Adrenal gland (tissue), 12 donors: ENCODE results near the gene ARPP21. TPM values are rescaled to one million over a fixed set of nuclear protein-coding genes. Genes with fewer than 3 reads are reported as not detected.

ENCODE experiments used
- DNase-seq, 7 donors: peaks; one replicate each; pipeline ENCODE4 v3.0.0-alpha.2; 2019 to 2020
- H3K27ac ChIP-seq, 5 donors: fragments of 200-600 bp; sonication (generic) in 4 of 5; 1 replicate in 3 of 5; 2 replicates in 2 of 5; pipeline versions ENCODE4 v1.5.1 to v1.8.0; 2016 to 2020; ENCODE audit warnings: mild to moderate bottlenecking in 1 of 5
- H3K27me3 ChIP-seq: fragments of 200-600 bp; 2 replicates; pipeline ENCODE4 v1.8.0; 2021
- H3K36me3 ChIP-seq, 2 donors: fragments of 200-600 bp; replicated peaks in 1 of 2; 1 replicate in 1 of 2; 2 replicates in 1 of 2; pipeline versions ENCODE4 v1.5.1 to v1.8.0; 2018 to 2022
- H3K4me1 ChIP-seq, 2 donors: fragments of 200-600 bp; replicated peaks in 1 of 2; 1 replicate in 1 of 2; 2 replicates in 1 of 2; pipeline versions ENCODE4 v1.5.1 to v1.8.0; 2018 to 2021
- H3K4me3 ChIP-seq, 4 donors: fragments of 200-600 bp; sonication (generic) in 3 of 4; one replicate each; pipeline ENCODE4 v1.5.1; 2016 to 2018
- H3K9me3 ChIP-seq, 3 donors: fragments of 200-600 bp; sonication (generic) in 1 of 3; replicated peaks in 1 of 3; 1 replicate in 2 of 3; 2 replicates in 1 of 3; pipeline versions ENCODE4 v1.5.1 to v1.8.0; 2016 to 2021
- POLR2A ChIP-seq, 2 donors: fragments of 450-650 bp; IDR thresholded peaks; one replicate each; pipeline ENCODE4 v1.6.1; 2017; ENCODE audit warnings: antibody characterized with exemption in 2 of 2, mild to moderate bottlenecking in 2 of 2, moderate library complexity in 1 of 2
- WGBS, 4 donors: extraction: QIAGEN DNeasy Blood & Tissue Kit in 2 of 4; methylation state at CpG; one replicate each; pipeline versions ENCODE4 v1.1.5 to v1.1.7; 2013 to 2017; 5-methylcytosine and 5-hydroxymethylcytosine counted together
- intact Hi-C, 2 donors: fragments of 100-400 bp; cut with DNase I; formaldehyde crosslinking; loops; one replicate each; pipeline versions ENCODE4 v1.14.1 to v1.15.0; 2022 to 2023
- polyA plus RNA-seq, 3 donors: library from polyadenylated mRNA; stranded (reverse); fragments of 200-250 nt in 2 of 3; fragments of 350-450 nt in 1 of 3; fragmentation: Illumina TruSeq in 1 of 3; extraction: RNeasy Lipid Tissue Mini Kit (QIAGEN cat#74804) in 1 of 3; gene quantifications; one replicate each; pipeline ENCODE4 v1.2.3, GENCODE V29; 2013 to 2014
- total RNA-seq, 9 donors: library from RNA; depleted of rRNA in 4 of 9; stranded (reverse); fragments of >200 nt in 4 of 9; fragments of 120-200 nt in 1 of 9; fragmentation: NEBNext Ultra II Directional in 1 of 9; extraction: Animal tissue kit (Norgen Biotek cat#: 25700) in 1 of 9; gene quantifications; one replicate each; pipeline versions ENCODE4 v1.1.0 to v1.2.4, GENCODE V29; 2013 to 2023
- TF ChIP-seq, protein P1 (sequence below), 6 experiments: fragments of 450-650 bp in 4 of 6; fragments of 200-600 bp in 2 of 6; sonication (generic) in 1 of 6; IDR thresholded peaks; 1 replicate in 5 of 6; 2 replicates in 1 of 6; pipeline versions ENCODE4 v1.5.1 to v1.8.0; 2016 to 2021; ENCODE audit warnings: antibody characterized with exemption in 6 of 6, mild to moderate bottlenecking in 2 of 6, moderate library complexity in 1 of 6
- donor health status: healthy with polysubstance abuse.
- donor health status: Bipolar disorder and iron deficiency.
- donor health status: DM: yes; HTN: yes; CAD: no.
- donor health status: DM: no; HTN: no; CAD: no.
- donor health status: DM: no; HTN: no; CAD: no.
- donor health status: DM: yes; HTN: yes; CAD: no.

ARPP21 gene
- total and polyA plus RNA-seq, 12 donors, result 0.32 to 0.79 (median 0.72) TPM; not detected in 9

DNA sequence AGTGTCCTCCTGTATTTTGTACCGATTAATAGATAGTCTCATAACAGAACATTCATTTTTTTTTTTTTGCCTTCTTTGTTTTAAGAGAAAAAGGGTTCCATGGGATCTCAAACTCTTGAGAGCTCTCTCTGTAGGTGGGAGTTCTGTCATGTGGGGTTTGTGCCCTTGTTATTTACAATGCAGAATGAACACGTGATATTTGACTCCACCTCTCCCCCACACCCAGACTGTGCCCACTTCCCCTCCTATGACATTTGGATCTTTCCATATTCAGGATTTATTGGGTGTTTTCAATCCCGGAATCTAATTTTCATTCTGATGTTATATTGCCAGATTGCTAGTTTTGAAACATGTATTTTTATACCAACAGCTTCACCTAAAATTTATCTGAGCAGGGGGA lies 49.5 kb downstream of the ARPP21 start:
- Histone ChIP-seq H3K4me1 (no peaks in the 10 kb centered on the region), H3K36me3 (no peaks in the 10 kb centered on the region), H3K27ac (no peak overlapping the region), H3K27me3 (no peaks in the 10 kb centered on the region), H3K9me3 (no peaks in the 10 kb centered on the region), H3K4me3 (no peak overlapping the region)
- intact Hi-C loops, result no loop called here
- TF ChIP-seq POLR2A (IDR thresholded peaks at IDR 0.05), result no peak
- DNase-seq, result no peak
- WGBS, 4 donors, result 66 to 85% (median 76%) methylated on average over 3 of the region's 3 CpGs

- Histone ChIP-seq H3K4me1 (no peaks in the 10 kb centered on the region), H3K27ac (no peak overlapping the region), H3K4me3 (no peak overlapping the region), H3K36me3 (no peaks in the 10 kb centered on the region), H3K27me3 (no peaks in the 10 kb centered on the region), H3K9me3 (no peaks in the 10 kb centered on the region)
- intact Hi-C loops, result no loop called here
- WGBS, 4 donors, result 68 to 70% (median 69%) methylated on average over 4 of the region's 4 CpGs
- no peak for DNase-seq
- no peak for TF ChIP-seq POLR2A (IDR thresholded peaks at IDR 0.05)
- TF ChIP-seq, protein P1, sequence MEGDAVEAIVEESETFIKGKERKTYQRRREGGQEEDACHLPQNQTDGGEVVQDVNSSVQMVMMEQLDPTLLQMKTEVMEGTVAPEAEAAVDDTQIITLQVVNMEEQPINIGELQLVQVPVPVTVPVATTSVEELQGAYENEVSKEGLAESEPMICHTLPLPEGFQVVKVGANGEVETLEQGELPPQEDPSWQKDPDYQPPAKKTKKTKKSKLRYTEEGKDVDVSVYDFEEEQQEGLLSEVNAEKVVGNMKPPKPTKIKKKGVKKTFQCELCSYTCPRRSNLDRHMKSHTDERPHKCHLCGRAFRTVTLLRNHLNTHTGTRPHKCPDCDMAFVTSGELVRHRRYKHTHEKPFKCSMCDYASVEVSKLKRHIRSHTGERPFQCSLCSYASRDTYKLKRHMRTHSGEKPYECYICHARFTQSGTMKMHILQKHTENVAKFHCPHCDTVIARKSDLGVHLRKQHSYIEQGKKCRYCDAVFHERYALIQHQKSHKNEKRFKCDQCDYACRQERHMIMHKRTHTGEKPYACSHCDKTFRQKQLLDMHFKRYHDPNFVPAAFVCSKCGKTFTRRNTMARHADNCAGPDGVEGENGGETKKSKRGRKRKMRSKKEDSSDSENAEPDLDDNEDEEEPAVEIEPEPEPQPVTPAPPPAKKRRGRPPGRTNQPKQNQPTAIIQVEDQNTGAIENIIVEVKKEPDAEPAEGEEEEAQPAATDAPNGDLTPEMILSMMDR (IDR thresholded peaks at IDR 0.05), result no peak
Observed at GRCh38 chr3:35690271-35690670, 50.9 kb downstream of the ARPP21 start.

DNA sequence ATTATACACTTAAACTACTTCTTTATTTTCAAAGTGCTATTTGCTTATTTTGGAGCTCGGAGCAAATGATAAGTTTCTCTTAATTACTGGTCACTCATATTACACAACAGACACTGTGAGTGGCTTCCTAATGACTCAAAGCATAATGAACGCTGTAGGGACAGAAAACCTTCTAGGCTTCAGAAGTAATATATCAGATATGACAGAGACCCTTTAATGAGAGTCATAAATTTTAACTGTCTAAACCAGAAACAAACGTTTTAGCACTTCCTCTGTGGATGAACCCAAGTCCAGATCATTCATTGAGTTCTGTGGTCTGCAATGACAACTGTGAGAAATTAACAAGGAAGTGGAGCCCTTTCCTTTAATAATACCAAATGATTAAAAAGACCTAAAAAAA lies 66.6 kb downstream of the ARPP21 start:
- H3K36me3 ChIP-seq, result no peaks in the 10 kb centered on the region
- H3K4me1 ChIP-seq, result no peaks in the 10 kb centered on the region
- 32 to 44% (median 40%) methylated on average over 3 of the region's 3 CpGs for WGBS, 4 donors
- DNase-seq, result no peak
- H3K27ac ChIP-seq, result no peak overlapping the region
- no peak for TF ChIP-seq POLR2A (IDR thresholded peaks at IDR 0.05)
- TF ChIP-seq, protein P1 (IDR thresholded peaks at IDR 0.05), result no peak
- H3K9me3 ChIP-seq, result no peaks in the 10 kb centered on the region
- no peaks in the 10 kb centered on the region for H3K27me3 ChIP-seq
- H3K4me3 ChIP-seq, result no peak overlapping the region
- intact Hi-C loops, result no loop called here

DNA sequence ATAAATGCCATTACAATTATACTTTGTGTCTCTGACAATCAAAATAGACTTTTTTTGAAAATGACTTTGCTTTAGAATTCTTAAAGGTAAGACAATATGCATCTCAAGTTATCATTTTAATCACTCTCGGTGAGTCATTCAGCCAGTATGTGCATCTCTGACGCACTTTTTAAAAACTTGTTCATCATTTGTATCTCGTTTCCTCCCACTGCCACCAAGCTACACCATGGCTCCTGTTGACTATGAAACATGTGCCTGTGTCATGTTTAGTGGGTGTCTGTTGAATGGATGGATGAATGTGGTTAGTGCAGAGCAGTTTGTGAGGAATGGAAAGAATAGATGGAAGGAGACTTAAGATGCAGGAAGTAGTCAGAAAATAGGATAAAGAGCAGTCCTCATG lies 68.6 kb downstream of the ARPP21 start:
- Histone ChIP-seq H3K27me3 (no peaks in the 10 kb centered on the region), H3K9me3 (no peaks in the 10 kb centered on the region), H3K4me1 (no peaks in the 10 kb centered on the region), H3K27ac (no peak overlapping the region), H3K4me3 (no peak overlapping the region), H3K36me3 (no peaks in the 10 kb centered on the region)
- no peak for DNase-seq
- 71 to 83% (median 79%) methylated on average over 3 of the region's 3 CpGs for WGBS, 4 donors
- TF ChIP-seq POLR2A (IDR thresholded peaks at IDR 0.05), result no peak
- TF ChIP-seq, protein P1 (IDR thresholded peaks at IDR 0.05), result no peak
- intact Hi-C loops, result no loop called here

DNA sequence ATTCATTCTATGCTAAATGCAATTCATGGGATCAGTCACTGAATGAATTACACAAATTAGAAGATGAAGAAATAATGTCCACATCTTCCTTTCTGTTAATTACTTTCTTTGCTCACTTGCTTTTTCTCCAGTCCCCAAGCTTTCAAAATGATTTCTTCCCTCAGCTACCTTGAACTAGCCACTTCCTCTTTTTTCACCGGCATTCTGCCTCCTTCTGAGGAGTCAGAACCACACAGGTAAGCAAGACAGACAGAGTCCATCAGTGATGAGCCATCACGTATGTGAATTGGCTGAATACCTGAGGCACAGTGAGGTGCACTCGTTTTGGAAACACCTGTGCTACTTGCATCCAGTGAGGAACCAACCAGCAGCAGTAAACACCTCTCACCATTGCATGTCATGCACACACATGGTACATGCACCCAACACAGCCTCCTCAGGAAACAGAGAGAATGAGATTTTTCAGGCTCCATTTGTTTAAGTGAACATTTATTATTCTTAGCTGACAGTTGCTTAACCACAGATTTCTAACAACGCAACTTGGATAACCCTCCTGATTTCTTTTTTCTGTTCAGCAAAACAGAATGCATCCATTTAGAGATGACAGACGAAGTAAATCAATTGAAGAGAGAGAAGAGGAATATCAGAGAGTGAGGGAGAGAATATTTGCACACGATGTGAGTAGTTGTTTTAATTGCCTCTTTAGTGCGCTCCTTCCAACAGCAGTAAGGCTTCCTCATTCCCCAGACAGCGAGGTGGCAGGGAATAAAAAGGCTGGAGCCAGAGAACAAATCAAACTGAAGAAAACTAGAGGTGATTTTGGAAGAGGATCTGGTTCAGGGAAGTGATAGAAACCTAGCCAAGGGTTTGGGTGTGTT lies 69.3 kb downstream of the ARPP21 start:
- H3K9me3 ChIP-seq, result no peaks in the 10 kb centered on the region
- H3K4me3 ChIP-seq, result no peak overlapping the region
- intact Hi-C loops, result no loop called here
- WGBS, 4 donors, result 57 to 66% (median 59%) methylated on average over 8 of the region's 8 CpGs
- H3K4me1 ChIP-seq, result no peaks in the 10 kb centered on the region
- no peak for TF ChIP-seq POLR2A (IDR thresholded peaks at IDR 0.05)
- TF ChIP-seq, protein P1 (IDR thresholded peaks at IDR 0.05), result no peak
- no peaks in the 10 kb centered on the region for H3K27me3 ChIP-seq
- H3K27ac ChIP-seq, result no peak overlapping the region
- DNase-seq, result no peak
- H3K36me3 ChIP-seq, result no peaks in the 10 kb centered on the region
